ENCODE data around the gene CDC16. TPM values are rescaled to one million over a fixed set of nuclear protein-coding genes. Genes with fewer than 3 reads are reported as not detected.

Gene CDC16
- total and polyA plus RNA-seq, 4 experiments from 2014 or later, result 12.9 to 87.9 (median 53.7) TPM

DNA sequence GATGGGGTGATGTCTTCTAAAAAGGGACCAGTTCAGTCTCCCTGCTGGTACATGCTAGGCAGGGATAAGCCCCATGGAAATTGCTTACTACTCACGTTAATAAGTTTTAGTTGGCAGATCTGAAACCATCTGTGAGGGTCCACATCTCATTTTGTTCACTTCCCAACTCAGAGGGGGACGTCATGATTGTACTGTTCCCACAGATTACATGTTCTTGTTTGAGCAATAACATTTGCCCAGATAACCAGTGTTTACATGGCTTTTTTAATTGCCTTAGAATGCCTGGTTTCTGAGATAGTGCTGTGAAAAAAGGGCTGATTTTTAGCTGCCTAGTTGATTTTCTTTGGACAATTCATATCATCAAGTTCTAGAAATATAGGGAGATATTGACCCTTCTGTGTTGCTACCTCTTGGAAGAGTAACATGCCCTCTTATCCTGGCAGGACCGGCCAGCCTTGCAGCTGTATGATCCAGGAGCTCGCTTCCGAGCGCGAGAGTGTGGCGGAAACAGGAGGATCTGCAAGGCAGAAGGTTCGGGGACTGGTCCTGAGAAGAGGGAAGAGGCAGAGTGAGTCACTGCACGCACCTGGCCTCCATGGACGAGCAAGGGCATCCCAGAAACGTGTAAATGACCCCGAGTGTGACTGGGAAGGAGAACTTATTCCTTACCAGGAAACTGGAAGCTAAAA is 69.8 kb downstream of the CDC16 start:
- H3K27me3 ChIP-seq (ENCODE audit: insufficient read depth, low read length), result no peaks in the 10 kb centered on the region
- intact Hi-C loops (cut with micrococcal nuclease), result no loop called here
- CTCF ChIA-PET (ENCODE audit: partially characterized antibody), result no interaction called here
- peaks cover 24% of the 10 kb centered on the region for H3K36me3 ChIP-seq (ENCODE audit: insufficient read depth, low read length)
- no peaks in the 10 kb centered on the region for H3K4me1 ChIP-seq (ENCODE audit: insufficient read depth, low read length)
- Mint-ChIP-seq H3K4me1 (peaks cover 0 to 1% (median 0%) of the 10 kb centered on the region in 4 donors), H3K36me3 (peaks cover 25 to 41% of the 10 kb centered on the region in 2 donors), H3K27me3 (no peaks in the 10 kb centered on the region), H3K27ac (no peak overlapping the region), H3K9me3 (no peaks in the 10 kb centered on the region), H3K4me3 (no peak overlapping the region)
- H3K4me3 ChIP-seq (ENCODE audit: low read length in 2 of 2), result no peak overlapping the region
- H3K27ac ChIP-seq (ENCODE audit: low read depth, low read length), result no peak overlapping the region
- no peak for DNase-seq
- no peaks in the 10 kb centered on the region for H3K9me3 ChIP-seq (ENCODE audit: control insufficient read depth in 1 of 2, low read length in 2 of 2)
- POLR2A ChIA-PET (ENCODE audit: partially characterized antibody), result no interaction called here

DNA sequence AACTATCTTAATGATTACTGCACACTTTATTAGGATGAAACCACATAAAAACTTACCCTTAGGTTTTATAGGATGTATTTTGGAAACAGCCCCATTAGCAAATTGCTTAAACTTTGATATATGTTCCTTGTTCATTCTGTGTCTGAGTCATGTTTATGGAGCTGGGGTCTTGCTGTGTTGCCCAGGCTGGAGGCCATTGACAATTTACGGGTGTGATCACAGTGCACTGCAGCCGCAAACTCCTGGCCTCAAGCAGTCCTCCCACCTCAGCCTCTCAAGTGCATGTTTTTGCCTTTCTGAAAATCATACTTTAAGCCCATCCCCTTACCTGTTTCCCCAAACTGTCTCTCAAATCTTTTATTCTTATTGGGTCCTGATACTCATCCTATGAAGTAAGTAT is 74.4 kb downstream of the CDC16 start:
- Mint-ChIP-seq H3K9me3 (no peaks in the 10 kb centered on the region), H3K4me3 (no peak overlapping the region), H3K27me3 (no peaks in the 10 kb centered on the region), H3K36me3 (peaks cover 4 to 20% of the 10 kb centered on the region in 2 donors), H3K27ac (no peak overlapping the region), H3K4me1 (peaks cover 10 to 15% (median 12%) of the 10 kb centered on the region in 4 donors)
- H3K27me3 ChIP-seq (ENCODE audit: insufficient read depth, low read length), result no peaks in the 10 kb centered on the region
- no peak for DNase-seq
- ChIA-PET POLR2A (ENCODE audit: partially characterized antibody) (no interaction called here), CTCF (ENCODE audit: partially characterized antibody) (interaction anchor here (1.0 kb wide), 1 partner anchor 10 kb away, joined by 3 read pairs; no protein-coding TSS in a partner anchor)
- H3K4me3 ChIP-seq (ENCODE audit: low read length in 2 of 2), result no peak overlapping the region
- H3K9me3 ChIP-seq (ENCODE audit: control insufficient read depth in 1 of 2, low read length in 2 of 2), result no peaks in the 10 kb centered on the region
- no peak overlapping the region for H3K27ac ChIP-seq (ENCODE audit: low read depth, low read length)
- intact Hi-C loops (cut with micrococcal nuclease), result no loop called here
- H3K36me3 ChIP-seq (ENCODE audit: insufficient read depth, low read length), result peaks cover 6% of the 10 kb centered on the region
- peaks cover 12% of the 10 kb centered on the region for H3K4me1 ChIP-seq (ENCODE audit: insufficient read depth, low read length)

DNA sequence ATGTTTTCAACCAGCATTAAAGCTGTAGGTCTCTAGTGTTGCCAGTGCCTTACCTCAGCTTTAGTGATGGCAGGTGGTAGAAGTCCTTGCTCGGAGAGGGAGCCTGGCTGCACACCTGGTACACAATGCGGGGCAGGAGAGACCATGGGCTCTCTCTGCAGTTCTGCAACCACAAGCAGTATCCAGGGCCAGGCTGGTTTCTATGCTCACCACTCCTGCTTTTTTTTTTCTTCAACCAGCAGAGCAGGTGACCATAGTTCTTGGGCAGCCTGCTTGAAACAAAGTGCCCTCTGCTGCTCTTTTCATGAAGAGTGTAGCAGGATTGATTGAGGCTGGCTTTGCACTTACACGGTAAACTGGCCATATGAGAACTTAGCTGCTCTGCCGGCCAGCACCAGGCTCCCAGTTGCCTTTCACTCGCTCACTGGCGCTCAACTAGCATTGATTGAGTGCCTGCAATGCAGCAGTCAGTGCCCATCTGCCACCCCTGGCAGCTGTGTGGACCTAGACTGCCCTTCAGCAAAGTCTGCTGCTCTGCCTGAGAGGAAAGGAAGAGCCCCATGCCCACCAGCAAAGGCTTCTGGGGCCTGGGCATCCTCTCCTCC is 75.2 kb downstream of the CDC16 start:
- no peak overlapping the region for H3K27ac ChIP-seq (ENCODE audit: low read depth, low read length)
- no peak overlapping the region for H3K4me3 Mint-ChIP-seq
- DNase-seq, result no peak
- no peak overlapping the region for H3K27ac Mint-ChIP-seq
- H3K9me3 Mint-ChIP-seq, result no peaks in the 10 kb centered on the region
- no peak overlapping the region for H3K4me3 ChIP-seq (ENCODE audit: low read length in 2 of 2)
- H3K9me3 ChIP-seq (ENCODE audit: control insufficient read depth in 1 of 2, low read length in 2 of 2), result no peaks in the 10 kb centered on the region
- H3K36me3 ChIP-seq (ENCODE audit: insufficient read depth, low read length), result peaks cover 3% of the 10 kb centered on the region
- intact Hi-C loops (cut with micrococcal nuclease), result no loop called here
- peaks cover 13 to 18% (median 14%) of the 10 kb centered on the region in 4 donors for H3K4me1 Mint-ChIP-seq
- CTCF ChIA-PET (ENCODE audit: partially characterized antibody), result interaction anchor here (1.0 kb wide), 1 partner anchor 9 kb away, joined by 3 read pairs; no protein-coding TSS in a partner anchor
- POLR2A ChIA-PET (ENCODE audit: partially characterized antibody), result interaction anchor here (4.1 kb wide), 1 partner anchor 29 kb away, joined by 24 read pairs; the partner anchor contains the start of gene UPF3A
- H3K4me1 ChIP-seq (ENCODE audit: insufficient read depth, low read length), result peaks cover 15% of the 10 kb centered on the region
- H3K36me3 Mint-ChIP-seq, result peaks cover 4 to 16% of the 10 kb centered on the region in 2 donors
- no peaks in the 10 kb centered on the region for H3K27me3 ChIP-seq (ENCODE audit: insufficient read depth, low read length)
- H3K27me3 Mint-ChIP-seq, result no peaks in the 10 kb centered on the region

DNA sequence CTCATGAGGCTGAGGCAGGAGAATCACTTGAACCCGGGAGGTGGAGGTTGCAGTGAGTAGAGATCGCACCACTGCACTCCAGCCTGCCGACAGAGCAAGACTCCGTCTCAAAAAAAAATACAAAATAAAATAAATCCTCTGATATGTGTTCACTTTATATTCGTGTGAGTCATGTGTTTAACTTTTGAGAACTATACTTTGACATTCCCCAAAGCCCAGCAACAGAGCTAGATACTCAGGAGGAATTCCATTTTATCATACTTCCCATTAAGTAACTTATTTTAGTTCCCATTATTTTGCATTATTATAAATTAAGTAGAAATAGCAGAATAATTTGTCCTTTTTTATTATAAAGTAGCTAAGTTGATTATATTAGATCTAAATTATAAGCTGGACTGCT is 76.3 kb downstream of the CDC16 start:
- Mint-ChIP-seq H3K27ac (no peak overlapping the region), H3K4me1 (peaks cover 19 to 27% (median 22%) of the 10 kb centered on the region in 4 donors), H3K36me3 (peaks cover 4 to 14% of the 10 kb centered on the region in 2 donors), H3K27me3 (no peaks in the 10 kb centered on the region), H3K4me3 (no peak overlapping the region), H3K9me3 (no peaks in the 10 kb centered on the region)
- H3K9me3 ChIP-seq (ENCODE audit: control insufficient read depth in 1 of 2, low read length in 2 of 2), result no peaks in the 10 kb centered on the region
- peaks cover 25% of the 10 kb centered on the region for H3K4me1 ChIP-seq (ENCODE audit: insufficient read depth, low read length)
- no peaks in the 10 kb centered on the region for H3K27me3 ChIP-seq (ENCODE audit: insufficient read depth, low read length)
- no peak overlapping the region for H3K4me3 ChIP-seq (ENCODE audit: low read length in 2 of 2)
- POLR2A ChIA-PET (ENCODE audit: partially characterized antibody), result interaction anchor here (4.1 kb wide), 1 partner anchor 30 kb away, joined by 24 read pairs; the partner anchor contains the start of gene UPF3A
- CTCF ChIA-PET (ENCODE audit: partially characterized antibody), result interaction anchor here (0.8 kb wide), 1 partner anchor 31 kb away, joined by 3 read pairs; no protein-coding TSS in a partner anchor
- intact Hi-C loops (cut with micrococcal nuclease), result no loop called here
- no peak for DNase-seq
- peaks cover under 1% of the 10 kb centered on the region for H3K36me3 ChIP-seq (ENCODE audit: insufficient read depth, low read length)
- no peak overlapping the region for H3K27ac ChIP-seq (ENCODE audit: low read depth, low read length)

DNA sequence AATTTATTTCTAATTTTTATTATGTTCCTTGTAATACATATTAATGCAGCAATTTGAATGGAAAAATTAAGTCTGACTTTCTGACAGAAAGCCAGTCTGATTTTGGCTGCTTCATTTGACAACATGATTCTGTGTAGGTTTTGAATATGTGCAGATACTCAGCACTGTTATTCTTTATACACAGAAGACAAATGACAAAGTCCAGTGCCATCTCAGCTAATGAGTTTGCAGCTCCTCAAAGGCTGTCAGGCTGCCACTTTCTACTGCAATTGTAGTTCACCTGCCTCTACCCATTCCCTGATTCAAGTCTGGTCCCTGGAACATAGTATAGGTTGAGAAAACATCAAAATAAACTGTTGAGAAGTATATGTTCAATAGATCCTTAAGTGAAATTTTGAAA is 76.7 kb downstream of the CDC16 start:
- Histone ChIP-seq H3K4me3 (ENCODE audit: low read length in 2 of 2) (no peak overlapping the region), H3K27ac (ENCODE audit: low read depth, low read length) (no peak overlapping the region), H3K4me1 (ENCODE audit: insufficient read depth, low read length) (peaks cover 29% of the 10 kb centered on the region), H3K27me3 (ENCODE audit: insufficient read depth, low read length) (no peaks in the 10 kb centered on the region), H3K9me3 (ENCODE audit: control insufficient read depth in 1 of 2, low read length in 2 of 2) (no peaks in the 10 kb centered on the region), H3K36me3 (ENCODE audit: insufficient read depth, low read length) (no peaks in the 10 kb centered on the region)
- peaks cover 4 to 12% of the 10 kb centered on the region in 2 donors for H3K36me3 Mint-ChIP-seq
- H3K4me3 Mint-ChIP-seq, result no peak overlapping the region
- no peaks in the 10 kb centered on the region for H3K9me3 Mint-ChIP-seq
- H3K4me1 Mint-ChIP-seq, result peaks cover 19 to 27% (median 22%) of the 10 kb centered on the region in 4 donors
- H3K27me3 Mint-ChIP-seq, result no peaks in the 10 kb centered on the region
- CTCF ChIA-PET (ENCODE audit: partially characterized antibody), result interaction anchor here (0.8 kb wide), 1 partner anchor 32 kb away, joined by 3 read pairs; no protein-coding TSS in a partner anchor
- H3K27ac Mint-ChIP-seq, result no peak overlapping the region
- DNase-seq, result no peak
- POLR2A ChIA-PET (ENCODE audit: partially characterized antibody), result interaction anchor here (4.1 kb wide), 1 partner anchor 30 kb away, joined by 24 read pairs; the partner anchor contains the start of gene UPF3A
- intact Hi-C loops (cut with micrococcal nuclease), result no loop called here

DNA sequence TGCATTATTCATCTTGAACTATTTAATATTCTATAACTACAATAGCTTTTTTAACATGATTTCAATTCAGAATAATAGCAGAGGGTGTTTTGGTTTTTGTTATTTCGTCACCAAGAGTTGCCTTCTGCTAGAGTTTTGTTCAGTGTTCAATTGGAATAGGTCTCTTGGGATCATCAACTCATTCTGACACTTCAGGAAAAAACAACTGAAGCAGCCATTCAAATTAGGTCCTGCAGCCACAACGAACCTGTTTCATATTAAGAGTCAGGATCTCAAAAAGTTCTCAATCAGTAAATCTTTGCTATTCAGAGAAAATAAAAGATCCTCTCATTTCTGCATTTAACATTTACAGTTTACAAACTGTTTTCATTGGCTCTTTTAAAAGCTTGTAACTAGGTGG is 77.2 kb downstream of the CDC16 start:
- H3K9me3 Mint-ChIP-seq, result no peaks in the 10 kb centered on the region
- no peak overlapping the region for H3K4me3 ChIP-seq (ENCODE audit: low read length in 2 of 2)
- ChIA-PET POLR2A (ENCODE audit: partially characterized antibody) (interaction anchor here (4.1 kb wide), 1 partner anchor 31 kb away, joined by 24 read pairs; the partner anchor contains the start of gene UPF3A), CTCF (ENCODE audit: partially characterized antibody) (no interaction called here)
- intact Hi-C loops (cut with micrococcal nuclease), result no loop called here
- H3K36me3 Mint-ChIP-seq, result peaks cover 3 to 8% of the 10 kb centered on the region in 2 donors
- no peaks in the 10 kb centered on the region for H3K36me3 ChIP-seq (ENCODE audit: insufficient read depth, low read length)
- no peak overlapping the region for H3K27ac ChIP-seq (ENCODE audit: low read depth, low read length)
- H3K27ac Mint-ChIP-seq, result no peak overlapping the region
- peaks cover 19 to 28% (median 23%) of the 10 kb centered on the region in 4 donors for H3K4me1 Mint-ChIP-seq
- H3K4me1 ChIP-seq (ENCODE audit: insufficient read depth, low read length), result peaks cover 35% of the 10 kb centered on the region
- H3K27me3 ChIP-seq (ENCODE audit: insufficient read depth, low read length), result no peaks in the 10 kb centered on the region
- H3K9me3 ChIP-seq (ENCODE audit: control insufficient read depth in 1 of 2, low read length in 2 of 2), result no peaks in the 10 kb centered on the region
- H3K27me3 Mint-ChIP-seq, result no peaks in the 10 kb centered on the region
- no peak for DNase-seq
- no peak overlapping the region for H3K4me3 Mint-ChIP-seq

Data from CD4-positive, alpha-beta memory T cell (primary cell).